PC-3 (cell line): Measurements from ENCODE around the gene PLK5. TPM values are rescaled to one million over a fixed set of nuclear protein-coding genes. Genes with fewer than 3 reads are reported as not detected.

ENCODE experiments used
- ATAC-seq: fragments of 200-7000 bp; cut with Tn5 transposase; 2 replicates; pipeline ENCODE4 v1.9.1; 2020; ENCODE audit warnings: mild to moderate bottlenecking, moderate library complexity
- BruUV-seq: library from RNA; stranded (reverse); fragments of 400-500 nt; replicated peaks from 2 replicates; lab custom pipeline; 2021; lab: Mats Ljungman, UMichigan
- CTCF ChIA-PET: fragments of 300-600 bp; sonication (Branson Sonifier 250); formaldehyde crosslinking; loops from one replicate; lab custom pipeline; 2022; ENCODE audit warnings: antibody characterized with exemption; lab: Charles Lee
- POLR2A ChIA-PET: fragments of 300-600 bp; sonication (Branson Sonifier 250); formaldehyde crosslinking; loops from one replicate; lab custom pipeline; 2022; ENCODE audit warnings: antibody characterized with exemption; ENCODE audit not compliant: unreplicated experiment; lab: Charles Lee
- DNase-seq: peaks from one replicate; pipeline ENCODE4 v3.0.0-alpha.2; 2015
- H2AFZ ChIP-seq: fragments of 300-600 bp; sonication (generic); 2 replicates; pipeline ENCODE4 v1.6.0; 2016; ENCODE audit warnings: antibody characterized with exemption, low read length
- H3F3A ChIP-seq: fragments of 300-600 bp; sonication (generic); one replicate; pipeline ENCODE4 v1.6.0; 2017; ENCODE audit warnings: antibody characterized with exemption, low read length, control low read depth, mild to moderate bottlenecking; ENCODE audit not compliant: unreplicated experiment
- H3K27ac ChIP-seq: fragments of 300-600 bp; sonication (generic); 2 replicates; pipeline ENCODE4 v1.5.1; 2016; ENCODE audit warnings: mild to moderate bottlenecking, low read length
- H3K27me3 ChIP-seq: fragments of 300-600 bp; sonication (generic); 2 replicates; pipeline ENCODE4 v1.6.1; 2016; ENCODE audit warnings: low read length, mixed read lengths
- H3K36me3 ChIP-seq: fragments of 300-600 bp; sonication (generic); 2 replicates; pipeline ENCODE4 v1.6.1; 2016; ENCODE audit warnings: low read depth, mixed run types, low read length, mixed read lengths
- H3K4me1 ChIP-seq: fragments of 300-600 bp; sonication (generic); 2 replicates; pipeline ENCODE4 v1.5.1; 2016; ENCODE audit warnings: low read length; ENCODE audit not compliant: insufficient read depth
- H3K4me2 ChIP-seq: fragments of 300-600 bp; sonication (generic); 2 replicates; pipeline ENCODE4 v1.6.0; 2016; ENCODE audit warnings: low read length
- H3K4me3 ChIP-seq: fragments of 300-600 bp; sonication (generic); 2 replicates; pipeline ENCODE4 v1.5.1; 2016; ENCODE audit warnings: mild to moderate bottlenecking, low read length, mixed read lengths
- H3K79me2 ChIP-seq: fragments of 300-600 bp; sonication (generic); 2 replicates; pipeline ENCODE4 v1.6.1; 2017; ENCODE audit warnings: low read length, mixed read lengths
- H3K9ac ChIP-seq: fragments of 300-600 bp; sonication (generic); 2 replicates; pipeline ENCODE4 v1.6.0; 2016; ENCODE audit warnings: mild to moderate bottlenecking, low read length
- H3K9me2 ChIP-seq: fragments of 300-600 bp; sonication (generic); replicated peaks from 2 replicates; pipeline ENCODE4 v1.6.1; 2016; ENCODE audit warnings: mixed run types, low read length, mixed read lengths
- H3K9me3 ChIP-seq: fragments of 300-600 bp; sonication (generic); 2 replicates; pipeline ENCODE4 v1.6.1; 2016; ENCODE audit warnings: low read length, mixed read lengths
- H4K20me1 ChIP-seq: fragments of 300-600 bp; sonication (generic); 2 replicates; pipeline ENCODE4 v1.6.1; 2016; ENCODE audit warnings: low read length, mixed read lengths
- CTCF ChIP-seq: fragments of 300-600 bp; sonication (generic); conservative IDR thresholded peaks from 2 replicates; pipeline ENCODE4 v1.5.1; 2017; ENCODE audit warnings: antibody characterized with exemption, low read depth, mild to moderate bottlenecking, low read length
- EZH2 ChIP-seq: fragments of 300-600 bp; sonication (generic); IDR thresholded peaks from one replicate; pipeline ENCODE4 v1.6.1; 2017; ENCODE audit warnings: antibody characterized with exemption, mild to moderate bottlenecking, low read length; ENCODE audit not compliant: unreplicated experiment
- EZH2phosphoT487 ChIP-seq: fragments of 300-600 bp; sonication (generic); IDR thresholded peaks from 2 replicates; pipeline ENCODE4 v1.6.1; 2018; ENCODE audit warnings: mild to moderate bottlenecking, antibody characterized with exemption, low read length, borderline replicate concordance
- intact Hi-C: fragments of 100-400 bp; cut with micrococcal nuclease; formaldehyde crosslinking; loops from 2 replicates; pipeline ENCODE4 v1.9.0; 2023
- total RNA-seq: library from RNA; depleted of rRNA; stranded (reverse); fragments of >200 nt; gene quantifications from 2 replicates; pipeline ENCODE4 v1.2.3, GENCODE V29; 2014

The PLK5 gene
- total RNA-seq, 1 experiment from 2014 or later, result not detected

- Histone ChIP-seq H3K27me3 (no peaks in the 10 kb centered on the region), H4K20me1 (no peaks in the 10 kb centered on the region; the same call in 1 of the 2 replicates), H3K4me1 (no peaks in the 10 kb centered on the region), H3F3A (no peaks in the 10 kb centered on the region), H3K36me3 (no peaks in the 10 kb centered on the region), H3K9ac (no peak overlapping the region), H3K27ac (no peak overlapping the region), H3K9me3 (no peaks in the 10 kb centered on the region), H3K9me2 (no peaks in the 10 kb centered on the region), H2AFZ (no peak overlapping the region), H3K4me3 (no peak overlapping the region), H3K4me2 (no peak overlapping the region), H3K79me2 (no peaks in the 10 kb centered on the region)
- ATAC-seq (no peak), DNase-seq (no peak)
- CTCF ChIA-PET, result no interaction called here
- TF ChIP-seq EZH2, result no peak
- no peak for TF ChIP-seq CTCF
- TF ChIP-seq EZH2phosphoT487, result no peak
- POLR2A ChIA-PET, result no interaction called here
- intact Hi-C loops, result no loop called here
- BruUV-seq, result no TSS peak
Observed at GRCh38 chr19:1556390-1557070, 32.7 kb downstream of the PLK5 start.

- H3K9me2 ChIP-seq, result no peaks in the 10 kb centered on the region
- H3K27ac ChIP-seq, result no peak overlapping the region
- no TSS peak for BruUV-seq
- TF ChIP-seq CTCF, result no peak
- no peak for TF ChIP-seq EZH2
- no peak for TF ChIP-seq EZH2phosphoT487
- no peaks in the 10 kb centered on the region for H3K79me2 ChIP-seq
- no peaks in the 10 kb centered on the region for H3K27me3 ChIP-seq
- no peaks in the 10 kb centered on the region for H3K36me3 ChIP-seq
- CTCF ChIA-PET, result no interaction called here
- H2AFZ ChIP-seq, result no peak overlapping the region
- H3F3A ChIP-seq, result no peaks in the 10 kb centered on the region
- DNase-seq (no peak), ATAC-seq (no peak)
- intact Hi-C loops, result no loop called here
- no peak overlapping the region for H3K4me3 ChIP-seq
- no peak overlapping the region for H3K4me2 ChIP-seq
- no peaks in the 10 kb centered on the region; the same call in 1 of the 2 replicates for H4K20me1 ChIP-seq
- H3K4me1 ChIP-seq, result no peaks in the 10 kb centered on the region
- POLR2A ChIA-PET, result interaction anchor here (0.6 kb wide), 1 partner anchor 286 kb away, joined by 3 read pairs; no protein-coding TSS in a partner anchor
- H3K9me3 ChIP-seq, result no peaks in the 10 kb centered on the region
- H3K9ac ChIP-seq, result no peak overlapping the region
Observed at GRCh38 chr19:1558552-1558951, 34.7 kb downstream of the PLK5 start.

- Histone ChIP-seq H4K20me1 (no peaks in the 10 kb centered on the region; the same call in 1 of the 2 replicates), H3K4me1 (no peaks in the 10 kb centered on the region), H3K4me2 (no peak overlapping the region), H3K9me2 (no peaks in the 10 kb centered on the region), H3K27ac (no peak overlapping the region), H3K79me2 (peaks cover 8% of the 10 kb centered on the region), H3F3A (no peaks in the 10 kb centered on the region), H3K36me3 (no peaks in the 10 kb centered on the region), H3K9ac (no peak overlapping the region), H3K27me3 (no peaks in the 10 kb centered on the region), H2AFZ (no peak overlapping the region), H3K9me3 (no peaks in the 10 kb centered on the region), H3K4me3 (no peak overlapping the region)
- DNase-seq (no peak), ATAC-seq (no peak)
- no TSS peak for BruUV-seq
- TF ChIP-seq EZH2phosphoT487 (no peak), CTCF (no peak), EZH2 (no peak)
- intact Hi-C loops, result no loop called here
- ChIA-PET POLR2A (no interaction called here), CTCF (no interaction called here)
Observed at GRCh38 chr19:1560286-1560882, 36.5 kb downstream of the PLK5 start.
